K562 (cell line): Measurements from ENCODE around the gene ACSL3. TPM values are rescaled to one million over a fixed set of nuclear protein-coding genes. Genes with fewer than 3 reads are reported as not detected.

Source experiments
- ATAC-seq: fragments of 200-7000 bp; cut with Tn5 transposase; 3 replicates; pipeline ENCODE4 v1.9.1; 2020; ENCODE audit warnings: moderate library complexity
- BruUV-seq: library from RNA; stranded (reverse); fragments of 400-500 nt; replicated peaks from 2 replicates; lab custom pipeline; 2021; lab: Mats Ljungman, UMichigan
- CTCF ChIA-PET: fragments of 300-600 bp; formaldehyde crosslinking; extraction: SDS; loops from one replicate; lab custom pipeline; 2021; ENCODE audit warnings: low intra/inter-chr PET ratio; lab: Yijun Ruan, JAX
- POLR2A ChIA-PET: fragments of 300-600, 350-650 bp; sonication (Branson Sonifier 250); formaldehyde crosslinking; extraction: SDS; loops from one replicate; lab custom pipeline; 2021; ENCODE audit warnings: antibody characterized with exemption, inconsistent platforms; lab: Yijun Ruan, JAX
- DNase-seq, 4 experiments: peaks; one replicate each; pipeline versions ENCODE4 v3.0.0 to v3.0.0-alpha.2; 2011 to 2018; ENCODE audit warnings: low spot score in 3 of 4, mixed read lengths in 3 of 4; ENCODE audit errors: extremely low read depth in 1 of 4
- FAIRE-seq: peaks from 2 replicates; lab custom pipeline; 2011; peaks lifted over from hg19 to GRCh38; lab: Jason Lieb, UNC
- H2AFZ ChIP-seq: 2 replicates; pipeline ENCODE4 v1.6.0; 2011; ENCODE audit warnings: low read depth, low read length, control low read depth, inconsistent platforms
- H3K27ac ChIP-seq: fragments of 200-600 bp; 3 replicates; pipeline ENCODE4 v1.8.0; 2011; ENCODE audit warnings: low read depth, mild to moderate bottlenecking, control low read depth, inconsistent platforms, low read length, moderate library complexity, mixed read lengths; ENCODE audit errors: extremely low read depth
- H3K27me3 ChIP-seq, 2 experiments: fragments of 300-600 bp in 1 of 2; 2 replicates in 1 of 2; 3 replicates in 1 of 2; pipeline versions ENCODE4 v1.6.0 to v1.8.0; 2011; ENCODE audit warnings: inconsistent platforms in 2 of 2, low read length in 2 of 2, mild to moderate bottlenecking in 1 of 2, mixed read lengths in 1 of 2, moderate library complexity in 1 of 2; ENCODE audit not compliant: control insufficient read depth in 2 of 2, insufficient read depth in 2 of 2
- H3K36me3 ChIP-seq: fragments of 300-600 bp; 3 replicates; pipeline ENCODE4 v1.8.0; 2011; ENCODE audit warnings: mild to moderate bottlenecking, low read length, inconsistent platforms; ENCODE audit not compliant: control insufficient read depth, insufficient read depth
- H3K4me1 ChIP-seq, 2 experiments: fragments of 200-600 bp in 1 of 2; replicated peaks in 1 of 2; 2 replicates in 1 of 2; 3 replicates in 1 of 2; pipeline versions ENCODE4 v1.5.1 to v1.8.0; 2011; ENCODE audit warnings: inconsistent platforms in 2 of 2, low read length in 2 of 2, mild to moderate bottlenecking in 1 of 2, mixed read lengths in 1 of 2, moderate library complexity in 1 of 2; ENCODE audit not compliant: control insufficient read depth in 2 of 2, insufficient read depth in 2 of 2
- H3K4me2 ChIP-seq: 2 replicates; pipeline ENCODE4 v1.6.1; 2011; ENCODE audit warnings: low read length, control low read depth, inconsistent platforms, mixed read lengths; ENCODE audit not compliant: insufficient read depth
- H3K4me3 ChIP-seq: fragments of 200-600 bp; sonication (generic), shearing (Covaris generic); 2 replicates; pipeline ENCODE4 v1.5.1; 2016; ENCODE audit warnings: control low read depth, inconsistent platforms
- H3K79me2 ChIP-seq: fragments of 200-600 bp; 3 replicates; pipeline ENCODE4 v1.8.0; 2011; ENCODE audit warnings: low read length, inconsistent platforms; ENCODE audit not compliant: control insufficient read depth, insufficient read depth
- H3K9ac ChIP-seq, 2 experiments: 2 replicates each; pipeline versions ENCODE4 v1.6.0 to v1.6.1; 2011; ENCODE audit warnings: low read depth in 2 of 2, low read length in 2 of 2, control low read depth in 1 of 2, inconsistent platforms in 1 of 2, mild to moderate bottlenecking in 1 of 2, mixed read lengths in 1 of 2; ENCODE audit not compliant: insufficient read depth in 1 of 2
- H3K9me1 ChIP-seq: one replicate; pipeline ENCODE4 v1.6.0; 2011; ENCODE audit warnings: inconsistent platforms, mild to moderate bottlenecking, low read length, moderate library complexity; ENCODE audit not compliant: control insufficient read depth, insufficient read depth
- H3K9me3 ChIP-seq: replicated peaks from 2 replicates; pipeline ENCODE4 v1.5.1; 2011; ENCODE audit warnings: low read depth, low read length, inconsistent platforms; ENCODE audit not compliant: control insufficient read depth, insufficient read depth
- H4K20me1 ChIP-seq: replicated peaks from 2 replicates; pipeline ENCODE4 v1.6.1; 2011; ENCODE audit warnings: low read length, inconsistent platforms, mixed read lengths; ENCODE audit not compliant: control insufficient read depth, insufficient read depth
- ELF1 ChIP-seq: fragments of 200-800 bp; sonication (Bioruptor generic); IDR thresholded peaks from 2 replicates; pipeline ENCODE4 v1.6.1; 2016; ENCODE audit warnings: missing genetic modification characterization, missing compliant biosample characterization
- KAT2B ChIP-seq: IDR thresholded peaks from one replicate; pipeline ENCODE4 v1.6.1; 2012; ENCODE audit warnings: low read depth, mild to moderate bottlenecking, control low read depth, inconsistent platforms, low read length, moderate library complexity
- PHB ChIP-seq: fragments of 250-450 bp; sonication (Bioruptor Pico); IDR thresholded peaks from 2 replicates; pipeline ENCODE4 v1.5.0; 2021
- RFX7 ChIP-seq: fragments of 250-450 bp; sonication (Bioruptor Pico); IDR thresholded peaks from 2 replicates; pipeline ENCODE4 v1.5.1; 2021; ENCODE audit warnings: mild to moderate bottlenecking
- SAFB2 ChIP-seq: fragments of 200-400 bp; formaldehyde crosslinking; IDR thresholded peaks from 2 replicates; pipeline ENCODE4 v1.6.1; 2018; ENCODE audit warnings: borderline replicate concordance, low read length, low read depth, moderate library complexity; ENCODE audit not compliant: severe bottlenecking
- ZNF12 ChIP-seq: sonication (generic); formaldehyde crosslinking; IDR thresholded peaks from 2 replicates; pipeline ENCODE4 v1.4.0; 2020; ENCODE audit warnings: mild to moderate bottlenecking, missing genetic modification reagents
- ZNF77 ChIP-seq: fragments of 250-450 bp; sonication (Bioruptor Pico); IDR thresholded peaks from 2 replicates; pipeline ENCODE4 v1.5.0; 2020
- WGBS: fragments of 100-300 bp; shearing (Covaris generic); methylation state at CpG from one replicate; pipeline ENCODE4 v1.1.6; 2016; ENCODE audit warnings: low coverage, mixed read lengths; ENCODE audit not compliant: insufficient coverage; ENCODE audit errors: missing lambda C conversion rate; 5-methylcytosine and 5-hydroxymethylcytosine counted together
- in situ Hi-C: fragments of 300-500 bp; cut with MboI; formaldehyde crosslinking; loops from 4 replicates; pipeline ENCODE4 v1.15.0; 2018; ENCODE audit warnings: inconsistent platforms, mixed read lengths
- intact Hi-C: fragments of 100-400 bp; cut with micrococcal nuclease; formaldehyde crosslinking; loops from 2 replicates; pipeline ENCODE4 v1.14.2; 2022
- polyA plus RNA-seq, 8 experiments: library from polyadenylated mRNA; depleted of rRNA in 4 of 8; stranded (reverse) in 5 of 8; unstranded in 3 of 8; fragments of >200 nt; fragmentation: Nextera tagmentation in 2 of 8; fragmentation: Illumina TruSeq in 1 of 8; extraction: Ambion mirVana in 2 of 8; extraction: Trizol in 1 of 8; gene quantifications; 2 replicates each; pipeline versions ENCODE4 v1.2.1 to v1.2.3, GENCODE V29; 2011 to 2014; ENCODE audit warnings: inconsistent platforms in 1 of 8, missing spikeins in 1 of 8
- total RNA-seq, 7 experiments: library from RNA; depleted of rRNA in 6 of 7; stranded (reverse); fragments of >200 nt in 6 of 7; fragmentation: Illumina TruSeq in 2 of 7; extraction: Trizol in 2 of 7; gene quantifications; 2 replicates each; pipeline versions ENCODE4 v1.2.1 to v1.2.3, GENCODE V29; 2011 to 2021; ENCODE audit warnings: low replicate concordance in 1 of 7
- TF ChIP-seq, protein P1 (sequence below), 2 experiments: IDR thresholded peaks; 2 replicates each; pipeline ENCODE4 v1.6.1; 2012; ENCODE audit warnings: improper control_type of control experiment in 2 of 2, low read depth in 2 of 2, low read length in 2 of 2, borderline replicate concordance in 1 of 2

ACSL3 gene
- total and polyA plus RNA-seq, 9 of the 15 experiments (the other 6 are each of a cell fraction or from before 2014, with no cell fraction given): 21.3 to 123 (median 85.2) TPM

DNA sequence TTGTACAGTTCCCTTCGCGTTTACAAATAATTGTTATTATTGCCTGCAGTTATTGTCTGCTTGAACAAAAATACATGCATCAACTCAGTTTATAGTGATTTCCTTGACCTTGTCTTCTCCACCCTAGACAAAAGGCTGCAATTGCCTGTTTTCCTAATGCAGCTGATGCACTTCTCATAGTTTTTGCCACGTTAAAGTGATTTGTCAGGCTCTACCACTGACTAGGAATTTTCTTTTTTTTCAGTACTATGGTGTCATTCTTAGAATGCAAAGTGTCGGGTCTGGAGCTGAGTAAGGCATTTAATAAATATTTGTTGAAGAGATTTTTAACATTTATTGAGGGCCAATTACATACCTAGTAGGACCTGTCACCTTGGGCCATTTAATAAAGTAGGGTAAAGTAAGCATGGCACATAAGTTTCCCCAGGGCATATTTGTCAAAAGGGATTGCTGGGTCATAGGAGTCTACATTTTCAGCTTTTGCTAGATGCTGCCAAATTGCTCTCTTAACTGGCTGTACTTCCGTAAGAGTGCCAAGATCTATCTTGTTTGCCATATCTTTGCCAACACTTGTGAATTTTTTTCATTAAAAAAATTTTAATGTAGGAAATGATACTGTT lies 24.1 kb downstream of the ACSL3 start:
- Histone ChIP-seq H3K27me3 (no peaks in the 10 kb centered on the region), H3K79me2 (peaks cover 98% of the 10 kb centered on the region), H3K9me1 (no peaks in the 10 kb centered on the region), H3K9me3 (no peaks in the 10 kb centered on the region), H3K4me3 (no peak overlapping the region), H3K9ac (no peak overlapping the region), H3K27ac (no peak overlapping the region), H4K20me1 (peaks cover 27% of the 10 kb centered on the region), H2AFZ (no peak overlapping the region), H3K4me1 (peaks cover 0 to 11% of the 10 kb centered on the region in 2 experiments; a peak in 3 of 5 replicates), H3K36me3 (peaks cover 9% of the 10 kb centered on the region; the same call in 2 of the 3 replicates), H3K4me2 (no peak overlapping the region)
- ATAC-seq (no peak), FAIRE-seq (no peak), DNase-seq (no peak)
- POLR2A ChIA-PET: interaction anchor here (0.6 to 1.0 kb wide), 2 partner anchors 12 to 410 kb away, joined by 3 to 4 read pairs; no protein-coding TSS in a partner anchor
- CTCF ChIA-PET: no interaction called here
- WGBS: 74% methylated on average over 5 of the region's 5 CpGs
- in situ Hi-C loops (no loop called here), intact Hi-C loops (no loop called here)
- BruUV-seq: no TSS peak
- TF ChIP-seq KAT2B (no peak), ZNF12 (CRISPR knock-in tag) (no peak), ELF1 (tag) (no peak), ZNF77 (CRISPR knock-in tag) (no peak), SAFB2 (no peak), RFX7 (no peak), PHB (CRISPR knock-in tag) (no peak)
- TF ChIP-seq, protein P1, sequence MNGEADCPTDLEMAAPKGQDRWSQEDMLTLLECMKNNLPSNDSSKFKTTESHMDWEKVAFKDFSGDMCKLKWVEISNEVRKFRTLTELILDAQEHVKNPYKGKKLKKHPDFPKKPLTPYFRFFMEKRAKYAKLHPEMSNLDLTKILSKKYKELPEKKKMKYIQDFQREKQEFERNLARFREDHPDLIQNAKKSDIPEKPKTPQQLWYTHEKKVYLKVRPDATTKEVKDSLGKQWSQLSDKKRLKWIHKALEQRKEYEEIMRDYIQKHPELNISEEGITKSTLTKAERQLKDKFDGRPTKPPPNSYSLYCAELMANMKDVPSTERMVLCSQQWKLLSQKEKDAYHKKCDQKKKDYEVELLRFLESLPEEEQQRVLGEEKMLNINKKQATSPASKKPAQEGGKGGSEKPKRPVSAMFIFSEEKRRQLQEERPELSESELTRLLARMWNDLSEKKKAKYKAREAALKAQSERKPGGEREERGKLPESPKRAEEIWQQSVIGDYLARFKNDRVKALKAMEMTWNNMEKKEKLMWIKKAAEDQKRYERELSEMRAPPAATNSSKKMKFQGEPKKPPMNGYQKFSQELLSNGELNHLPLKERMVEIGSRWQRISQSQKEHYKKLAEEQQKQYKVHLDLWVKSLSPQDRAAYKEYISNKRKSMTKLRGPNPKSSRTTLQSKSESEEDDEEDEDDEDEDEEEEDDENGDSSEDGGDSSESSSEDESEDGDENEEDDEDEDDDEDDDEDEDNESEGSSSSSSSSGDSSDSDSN (IDR thresholded peaks at IDR 0.05; ENCODE audit: borderline replicate concordance in 1 of 2, low read depth in 2 of 2, low read length in 2 of 2): no peak
